H1 (cell line): ENCODE measurements around the gene LIN28A. TPM values are rescaled to one million over a fixed set of nuclear protein-coding genes. Genes with fewer than 3 reads are reported as not detected.
A peak's percentile ranks its signal among the peaks of the same experiment; 100 is the strongest.

Source experiments
- CTCF ChIA-PET: fragments of 300-600 bp; sonication (Branson Sonifier 250); formaldehyde crosslinking; loops from one replicate; lab custom pipeline; 2021; ENCODE audit not compliant: partially characterized antibody; lab: Charles Lee
- POLR2A ChIA-PET: fragments of 300-600 bp; sonication (Branson Sonifier 250); formaldehyde crosslinking; loops from one replicate; lab custom pipeline; 2021; ENCODE audit warnings: inconsistent platforms; ENCODE audit not compliant: partially characterized antibody; lab: Charles Lee
- DNase-seq, 2 experiments: peaks; one replicate each; pipeline versions ENCODE4 v3.0.0 to v3.0.0-alpha.2; 2010 to 2022; ENCODE audit warnings: low spot score in 2 of 2, low read depth in 1 of 2, mixed read lengths in 1 of 2
- FAIRE-seq: peaks from 2 replicates; lab custom pipeline; 2011; peaks lifted over from hg19 to GRCh38; lab: Jason Lieb, UNC
- H2AFZ ChIP-seq: 2 replicates; pipeline ENCODE4 v1.8.1; 2012; ENCODE audit warnings: low read length, inconsistent platforms
- H2AK5ac ChIP-seq: 2 replicates; pipeline ENCODE4 v1.6.1; 2013; ENCODE audit warnings: low read depth, low read length
- H2BK120ac ChIP-seq: replicated peaks from 2 replicates; pipeline ENCODE3; 2013; ENCODE audit warnings: low read depth, low read length, inconsistent platforms
- H2BK12ac ChIP-seq: 2 replicates; pipeline ENCODE4 v1.6.1; 2013; ENCODE audit warnings: low read depth, low read length
- H2BK15ac ChIP-seq: 2 replicates; pipeline ENCODE4 v1.6.1; 2013; ENCODE audit warnings: low read length
- H2BK20ac ChIP-seq: 2 replicates; pipeline ENCODE4 v1.6.1; 2013; ENCODE audit warnings: low read length
- H2BK5ac ChIP-seq: 2 replicates; pipeline ENCODE4 v1.6.1; 2013; ENCODE audit warnings: low read depth, low read length
- H3K14ac ChIP-seq: 2 replicates; pipeline ENCODE4 v1.6.1; 2013; ENCODE audit warnings: inconsistent platforms; ENCODE audit not compliant: insufficient read length
- H3K18ac ChIP-seq: 2 replicates; pipeline ENCODE4 v1.6.1; 2013; ENCODE audit warnings: low read length; ENCODE audit errors: extremely low read depth
- H3K23ac ChIP-seq: 2 replicates; pipeline ENCODE4 v1.6.1; 2013; ENCODE audit warnings: inconsistent platforms; ENCODE audit not compliant: insufficient read length
- H3K23me2 ChIP-seq: 2 replicates; pipeline ENCODE4 v1.6.1; 2013; ENCODE audit warnings: low read depth, low read length
- H3K27ac ChIP-seq: 2 replicates; pipeline ENCODE4 v1.6.1; 2011; ENCODE audit warnings: low read depth, low read length, inconsistent platforms
- H3K27me3 ChIP-seq, 4 experiments: replicated peaks in 1 of 4; 1 replicate in 1 of 4; 2 replicates in 3 of 4; pipeline versions ENCODE4 v1.6.1 to v1.8.1; 2011 to 2013; ENCODE audit warnings: low read length in 3 of 4, mild to moderate bottlenecking in 3 of 4, inconsistent platforms in 2 of 4, mixed read lengths in 2 of 4, moderate library complexity in 1 of 4; ENCODE audit not compliant: control insufficient read depth in 3 of 4, insufficient read depth in 3 of 4; ENCODE audit errors: extremely low read depth in 1 of 4
- H3K36me3 ChIP-seq, 4 experiments: 2 replicates each; pipeline versions ENCODE4 v1.6.1 to v1.8.1; 2011 to 2013; ENCODE audit warnings: mild to moderate bottlenecking in 4 of 4, low read length in 3 of 4, moderate library complexity in 2 of 4, control low read depth in 1 of 4, inconsistent platforms in 1 of 4; ENCODE audit not compliant: insufficient read depth in 4 of 4, control insufficient read depth in 2 of 4
- H3K4ac ChIP-seq: replicated peaks from 2 replicates; pipeline ENCODE3; 2013; ENCODE audit warnings: low read length, low read depth, mixed read lengths, inconsistent platforms; ENCODE audit not compliant: insufficient read length
- H3K4me1 ChIP-seq, 4 experiments: replicated peaks in 1 of 4; 1 replicate in 1 of 4; 2 replicates in 3 of 4; pipeline versions ENCODE4 v1.6.1 to v1.8.1; 2011 to 2013; ENCODE audit warnings: low read length in 3 of 4, inconsistent platforms in 2 of 4, mixed read lengths in 1 of 4; ENCODE audit not compliant: insufficient read depth in 4 of 4, control insufficient read depth in 3 of 4
- H3K4me2 ChIP-seq, 2 experiments: 2 replicates each; pipeline versions ENCODE4 v1.6.1 to v1.8.1; 2011 to 2013; ENCODE audit warnings: low read depth in 2 of 2, low read length in 2 of 2, control low read depth in 1 of 2, inconsistent platforms in 1 of 2, mild to moderate bottlenecking in 1 of 2; ENCODE audit not compliant: insufficient read depth in 1 of 2
- H3K4me3 ChIP-seq, 4 experiments: fragments of 200-600, 300-600 bp in 1 of 4; sonication (generic), shearing (Covaris generic), sonication (Bioruptor Twin) in 1 of 4; 2 replicates each; pipeline versions ENCODE4 v1.5.1 to v1.8.1; 2011 to 2016; ENCODE audit warnings: low read length in 4 of 4, low read depth in 3 of 4, control low read depth in 2 of 4, inconsistent platforms in 2 of 4, mild to moderate bottlenecking in 2 of 4, mixed read lengths in 1 of 4, moderate library complexity in 1 of 4; ENCODE audit not compliant: insufficient read depth in 2 of 4; ENCODE audit errors: extremely low read depth in 1 of 4
- H3K56ac ChIP-seq: replicated peaks from 2 replicates; pipeline ENCODE3; 2013; ENCODE audit warnings: low read depth, mild to moderate bottlenecking, mixed read lengths, low read length, inconsistent platforms; ENCODE audit not compliant: insufficient read length
- H3K79me1 ChIP-seq: 2 replicates; pipeline ENCODE4 v1.6.1; 2013; ENCODE audit warnings: low read depth, low read length, control low read depth
- H3K79me2 ChIP-seq, 2 experiments: 2 replicates each; pipeline versions ENCODE4 v1.6.1 to v1.8.1; 2012 to 2013; ENCODE audit warnings: low read length in 2 of 2, mild to moderate bottlenecking in 2 of 2, inconsistent platforms in 1 of 2; ENCODE audit not compliant: insufficient read depth in 2 of 2, control insufficient read depth in 1 of 2
- H3K9ac ChIP-seq, 4 experiments: replicated peaks in 1 of 4; 1 replicate in 1 of 4; 2 replicates in 3 of 4; pipeline versions ENCODE4 v1.6.1 to v1.8.1; 2011 to 2013; ENCODE audit warnings: low read depth in 3 of 4, low read length in 3 of 4, control low read depth in 2 of 4, mild to moderate bottlenecking in 2 of 4, moderate library complexity in 2 of 4, inconsistent platforms in 1 of 4; ENCODE audit errors: extremely low read depth in 1 of 4
- H3K9me3 ChIP-seq, 2 experiments: 2 replicates each; pipeline versions ENCODE4 v1.6.1 to v1.8.1; 2012 to 2013; ENCODE audit warnings: mild to moderate bottlenecking in 2 of 2, moderate library complexity in 2 of 2, control low read depth in 1 of 2, inconsistent platforms in 1 of 2, low read depth in 1 of 2, low read length in 1 of 2, mixed read lengths in 1 of 2; ENCODE audit not compliant: insufficient read depth in 2 of 2
- H4K20me1 ChIP-seq, 2 experiments: replicated peaks in 1 of 2; 2 replicates each; pipeline versions ENCODE3 to v1.8.1; 2011 to 2013; ENCODE audit warnings: inconsistent platforms in 2 of 2, low read length in 2 of 2, mild to moderate bottlenecking in 1 of 2; ENCODE audit not compliant: insufficient read depth in 2 of 2, control insufficient read depth in 1 of 2
- H4K5ac ChIP-seq: 2 replicates; pipeline ENCODE4 v1.6.1; 2013; ENCODE audit warnings: low read length, low read depth, mixed read lengths, inconsistent platforms; ENCODE audit not compliant: insufficient read length
- H4K8ac ChIP-seq: 2 replicates; pipeline ENCODE4 v1.8.0; 2013; ENCODE audit warnings: mild to moderate bottlenecking, moderate library complexity, low read length, inconsistent platforms; ENCODE audit not compliant: insufficient read depth; ENCODE audit errors: extremely low read depth
- H4K91ac ChIP-seq: replicated peaks from 2 replicates; pipeline ENCODE3; 2013; ENCODE audit warnings: low read length, mixed read lengths, inconsistent platforms; ENCODE audit not compliant: insufficient read length
- BRCA1 ChIP-seq: IDR thresholded peaks from 2 replicates; pipeline ENCODE4 v1.6.1; 2012; ENCODE audit warnings: low read depth, low read length, improper control_type of control experiment
- CEBPB ChIP-seq: IDR thresholded peaks from 2 replicates; pipeline ENCODE4 v1.6.1; 2012; ENCODE audit warnings: low read depth, low read length
- CTBP2 ChIP-seq: IDR thresholded peaks from 2 replicates; pipeline ENCODE4 v1.7.0; 2011; ENCODE audit warnings: borderline replicate concordance, mild to moderate bottlenecking, moderate library complexity, mixed read lengths, low read length; ENCODE audit not compliant: insufficient read depth, insufficient read length
- FOSL1 ChIP-seq: IDR thresholded peaks from 2 replicates; pipeline ENCODE4 v1.6.1; 2011; ENCODE audit warnings: mild to moderate bottlenecking, low read depth, low read length, moderate library complexity; ENCODE audit not compliant: insufficient read depth
- HDAC2 ChIP-seq, 2 experiments: fragments of 300-600 bp in 1 of 2; sonication (generic) in 1 of 2; IDR thresholded peaks; 2 replicates each; pipeline ENCODE4 v1.6.1; 2011 to 2012; ENCODE audit warnings: low read depth in 2 of 2, low read length in 2 of 2, mild to moderate bottlenecking in 2 of 2, moderate library complexity in 2 of 2, borderline replicate concordance in 1 of 2, inconsistent platforms in 1 of 2
- HDAC6 ChIP-seq: IDR thresholded peaks from one replicate; pipeline ENCODE4 v1.7.1; 2012; ENCODE audit warnings: low read depth, mild to moderate bottlenecking, inconsistent platforms, low read length, moderate library complexity
- NANOG ChIP-seq: IDR thresholded peaks from 2 replicates; pipeline ENCODE4 v1.6.1; 2011; ENCODE audit warnings: low read length, low read depth, mild to moderate bottlenecking, inconsistent platforms; ENCODE audit not compliant: insufficient read depth, poor library complexity, severe bottlenecking
- RAD21 ChIP-seq, 2 experiments: IDR thresholded peaks in 1 of 2; conservative IDR thresholded peaks in 1 of 2; 2 replicates each; pipeline ENCODE4 v1.6.1; 2011; ENCODE audit warnings: low read depth in 2 of 2, low read length in 2 of 2, improper control_type of control experiment in 1 of 2, inconsistent platforms in 1 of 2, mild to moderate bottlenecking in 1 of 2, moderate library complexity in 1 of 2
- SIX5 ChIP-seq: IDR thresholded peaks from 2 replicates; pipeline ENCODE4 v1.6.1; 2011; ENCODE audit warnings: mild to moderate bottlenecking, low read depth, low read length
- SP2 ChIP-seq: IDR thresholded peaks from 2 replicates; pipeline ENCODE4 v1.6.1; 2012; ENCODE audit warnings: mild to moderate bottlenecking, low read length, inconsistent platforms
- ZNF274 ChIP-seq: IDR thresholded peaks from 2 replicates; pipeline ENCODE4 v1.7.0; 2012; ENCODE audit warnings: low read length, borderline replicate concordance; ENCODE audit errors: extremely low read depth
- WGBS, 2 experiments: shearing (Covaris generic) in 1 of 2; methylation state at CpG; one replicate each; pipeline versions ENCODE4 v1.1.6 to v1.1.7; 2013 to 2015; ENCODE audit warnings: low lambda C conversion rate in 2 of 2, mixed read lengths in 2 of 2, inconsistent platforms in 1 of 2, low coverage in 1 of 2, missing lambda C conversion rate in 1 of 2; ENCODE audit not compliant: insufficient replicate concordance in 2 of 2, insufficient coverage in 1 of 2, insufficient read length in 1 of 2; ENCODE audit errors: extremely low coverage in 1 of 2, missing lambda C conversion rate in 1 of 2; 5-methylcytosine and 5-hydroxymethylcytosine counted together
- polyA plus RNA-seq, 7 experiments: library from polyadenylated mRNA; depleted of rRNA in 3 of 7; stranded (reverse) in 5 of 7; unstranded in 2 of 7; fragments of >200 nt in 5 of 7; fragments of 200-250 nt in 2 of 7; gene quantifications; 1 replicate in 5 of 7; 2 replicates in 1 of 7; 4 replicates in 1 of 7; pipeline versions ENCODE4 v1.2.1 to v1.2.3, GENCODE V29; 2011 to 2013; ENCODE audit warnings: missing spikeins in 2 of 7, mixed read lengths in 2 of 7
- total RNA-seq: library from RNA; stranded (reverse); fragmentation: NEBNext Ultra II Directional; extraction: Animal tissue kit (Norgen Biotek cat#: 25700); gene quantifications from 2 replicates; pipeline ENCODE4 v1.2.1, GENCODE V29; 2021
- TF ChIP-seq, protein P1 (sequence below): IDR thresholded peaks from 2 replicates; pipeline ENCODE4 v1.6.1; 2011; ENCODE audit warnings: low read depth, mild to moderate bottlenecking, low read length; ENCODE audit not compliant: insufficient read depth

Gene LIN28A
- total and polyA plus RNA-seq, 2 of the 8 experiments (the other 6 are each of a cell fraction or from before 2014, with no cell fraction given): 403 to 1,486 TPM

DNA sequence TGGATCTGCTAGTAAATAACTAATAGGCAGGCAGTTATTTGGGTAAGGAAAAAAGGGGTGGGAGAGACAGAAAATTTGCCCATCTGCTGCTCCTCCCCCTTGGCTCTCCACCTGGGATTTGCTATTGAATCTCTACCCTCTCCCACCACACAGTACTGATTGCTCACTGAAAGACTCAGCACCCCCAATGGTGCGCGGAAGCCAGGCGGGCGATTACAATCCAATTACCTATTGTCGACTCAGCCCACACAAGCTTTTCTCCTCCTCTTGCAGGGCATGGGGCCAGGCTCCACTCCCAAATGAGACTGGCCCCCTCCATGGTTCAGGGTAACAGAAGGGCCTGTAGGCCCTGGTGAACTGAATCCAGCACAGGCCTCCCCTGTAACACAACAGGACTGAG is 58.9 kb downstream of the LIN28A start:
- no peak overlapping the region for H2AFZ ChIP-seq
- 0 out of 2 replicates have a peak overlapping the region, but pooled peaks have one; percentile 23 for H3K27ac ChIP-seq
- ChIA-PET CTCF (interaction anchor here (0.6 to 4.3 kb wide), 17 partner anchors 16 to 460 kb away, joined by 3 to 16 read pairs (median 3); partner anchors contain the start of genes DHDDS and RPS6KA1), POLR2A (interaction anchor here (1.1 to 5.0 kb wide), 11 partner anchors 9 to 133 kb away, joined by 3 to 73 read pairs (median 16); partner anchors contain the start of genes DHDDS, LIN28A and RPS6KA1)
- H3K4ac ChIP-seq: no peak overlapping the region
- FAIRE-seq (no peak), DNase-seq (no peak)
- no peak overlapping the region for H2BK12ac ChIP-seq
- no peak overlapping the region; a peak in 2 of 4 replicates for H3K4me2 ChIP-seq
- H3K56ac ChIP-seq: no peak overlapping the region
- H3K9me3 ChIP-seq: no peaks in the 10 kb centered on the region
- no peaks in the 10 kb centered on the region; the same call in 1 of the 2 replicates for H3K79me1 ChIP-seq
- peaks cover 0 to 4% (median 0%) of the 10 kb centered on the region in 4 experiments; a peak in 2 of 7 replicates for H3K27me3 ChIP-seq
- H2BK15ac ChIP-seq: no peak overlapping the region
- H3K23ac ChIP-seq: no peak overlapping the region
- peaks cover 24 to 53% (median 37%) of the 10 kb centered on the region in 4 experiments for H3K36me3 ChIP-seq
- H4K8ac ChIP-seq: no peak overlapping the region
- H2BK120ac ChIP-seq: no peak overlapping the region
- peaks cover 6 to 11% of the 10 kb centered on the region in 2 experiments for H4K20me1 ChIP-seq
- no peak overlapping the region for H2BK20ac ChIP-seq
- no peak overlapping the region for H4K91ac ChIP-seq
- H2AK5ac ChIP-seq: no peak overlapping the region
- peaks cover 11% of the 10 kb centered on the region for H3K23me2 ChIP-seq
- H3K4me3 ChIP-seq: no peak overlapping the region
- peaks cover 5 to 15% of the 10 kb centered on the region in 2 experiments; a peak in 3 of 4 replicates for H3K79me2 ChIP-seq
- no peak overlapping the region for H4K5ac ChIP-seq
- WGBS, 2 experiments: 93% methylated on average over 5 of the region's 5 CpGs; no CpG with 5 or more reads in 1 of the 2 experiments
- H2BK5ac ChIP-seq: no peak overlapping the region
- no peak overlapping the region for H3K9ac ChIP-seq
- no peak overlapping the region for H3K14ac ChIP-seq
- H3K18ac ChIP-seq: no peak overlapping the region
- H3K4me1 ChIP-seq: peaks cover 8 to 13% (median 11%) of the 10 kb centered on the region in 4 experiments
- TF ChIP-seq RAD21 (IDR thresholded peaks at IDR 0.05 in 1 of 2, conservative IDR thresholded peaks at IDR 0.05 in 1 of 2; ENCODE audit: low read depth in 2 of 2, low read length in 2 of 2): no peak
- TF ChIP-seq SIX5: no peak
- TF ChIP-seq FOSL1: no peak
- TF ChIP-seq ZNF274: no peak
- no peak for TF ChIP-seq NANOG
- TF ChIP-seq CEBPB: no peak
- TF ChIP-seq HDAC2 (IDR thresholded peaks at IDR 0.05; ENCODE audit: borderline replicate concordance in 1 of 2, low read depth in 2 of 2, low read length in 2 of 2): no peak
- TF ChIP-seq BRCA1: no peak
- TF ChIP-seq HDAC6: no peak
- TF ChIP-seq, protein P1, sequence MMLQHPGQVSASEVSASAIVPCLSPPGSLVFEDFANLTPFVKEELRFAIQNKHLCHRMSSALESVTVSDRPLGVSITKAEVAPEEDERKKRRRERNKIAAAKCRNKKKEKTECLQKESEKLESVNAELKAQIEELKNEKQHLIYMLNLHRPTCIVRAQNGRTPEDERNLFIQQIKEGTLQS: no peak
- no peak for TF ChIP-seq SP2
- TF ChIP-seq CTBP2: no peak
